GM12875 (cell line): Measurements from ENCODE around the gene TUBG2.

Experiments used
- H3K4me3 ChIP-seq: one replicate; pipeline ENCODE4 v1.5.1; 2011; ENCODE audit warnings: low read depth, low read length, control low read depth
- CTCF ChIP-seq: IDR thresholded peaks from 2 replicates; pipeline ENCODE4 v1.5.1; 2011; ENCODE audit warnings: low read depth, mild to moderate bottlenecking, control low read depth, inconsistent platforms, low read length, moderate library complexity, borderline replicate concordance; ENCODE audit not compliant: insufficient read depth

Gene TUBG2

GRCh38 chr17:42672038-42672437 is 13.0 kb downstream of the TUBG2 start:
- TF ChIP-seq CTCF = no peak
- H3K4me3 ChIP-seq = no peak overlapping the region

GRCh38 chr17:42673266-42673884 is 14.3 kb downstream of the TUBG2 start:
- TF ChIP-seq CTCF = no peak

GRCh38 chr17:42673885-42674754 is 15.0 kb downstream of the TUBG2 start:
- peak; percentile 84 for TF ChIP-seq CTCF
- H3K4me3 ChIP-seq = peak overlapping the region; percentile 73

More at GRCh38 chr17:42673266-42673884, 14.3 kb downstream of the TUBG2 start:
- H3K4me3 ChIP-seq = peak overlapping the region; percentile 73

GRCh38 chr17:42674755-42675347 is 15.8 kb downstream of the TUBG2 start:
- peak overlapping the region; percentile 73 for H3K4me3 ChIP-seq
- no peak for TF ChIP-seq CTCF

DNA sequence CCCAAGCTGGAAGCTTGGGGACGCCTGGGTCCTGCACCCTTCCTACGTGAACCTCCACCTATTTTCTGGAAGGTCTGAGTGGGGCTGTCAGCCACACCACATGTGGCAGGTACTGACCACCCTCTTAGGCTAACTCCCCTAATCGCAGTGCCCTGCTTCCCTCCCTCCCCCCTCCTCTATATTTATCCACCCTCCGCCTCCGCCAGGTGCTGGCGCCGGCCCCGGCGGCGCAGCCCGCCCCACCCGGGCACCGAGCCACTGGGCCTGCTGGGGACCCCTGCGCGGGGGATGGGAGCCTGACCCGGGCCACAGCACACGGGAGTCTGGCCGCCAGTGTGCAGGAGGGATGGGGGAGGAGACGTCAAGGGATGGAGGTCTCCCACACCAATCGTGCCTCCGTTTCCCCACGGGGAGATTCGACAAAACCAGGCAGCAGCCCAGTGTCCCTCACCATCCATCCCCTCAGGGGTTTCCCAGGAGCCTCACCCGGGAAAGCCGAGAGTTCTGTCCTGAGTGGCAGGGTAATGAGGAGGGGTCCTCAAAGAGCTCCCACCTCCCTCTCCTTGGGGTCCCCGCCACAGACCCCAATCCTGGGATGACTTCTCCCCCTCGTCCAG is 16.4 kb downstream of the TUBG2 start:
- TF ChIP-seq CTCF = no peak
- H3K4me3 ChIP-seq = peak overlapping the region; percentile 73

DNA sequence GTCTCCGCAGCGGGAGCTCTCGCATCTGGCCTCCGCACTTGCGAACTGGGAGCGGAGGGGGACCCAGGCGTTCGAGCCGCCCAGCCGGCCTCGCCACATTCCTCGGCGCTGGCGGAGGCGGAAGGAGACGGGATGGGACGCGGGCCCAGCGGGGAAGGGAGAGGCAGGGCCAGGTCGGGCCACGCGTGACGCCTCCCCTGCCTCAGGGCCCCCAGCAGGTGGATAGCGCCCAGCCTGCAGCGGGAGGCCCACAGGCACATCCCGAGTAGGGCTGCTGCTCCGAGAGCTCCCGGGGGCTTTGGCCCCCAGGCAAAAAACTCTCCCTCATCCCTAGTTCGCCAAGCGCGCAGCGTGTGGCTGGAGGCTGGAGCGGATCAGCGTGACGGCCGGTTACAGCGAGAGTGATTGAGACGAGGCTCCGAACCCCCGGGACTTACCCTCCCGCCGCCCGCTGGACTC is 16.9 kb downstream of the TUBG2 start:
- H3K4me3 ChIP-seq = peak overlapping the region; percentile 73
- no peak for TF ChIP-seq CTCF
